ENCODE measurements around the gene CADM1.

DNA sequence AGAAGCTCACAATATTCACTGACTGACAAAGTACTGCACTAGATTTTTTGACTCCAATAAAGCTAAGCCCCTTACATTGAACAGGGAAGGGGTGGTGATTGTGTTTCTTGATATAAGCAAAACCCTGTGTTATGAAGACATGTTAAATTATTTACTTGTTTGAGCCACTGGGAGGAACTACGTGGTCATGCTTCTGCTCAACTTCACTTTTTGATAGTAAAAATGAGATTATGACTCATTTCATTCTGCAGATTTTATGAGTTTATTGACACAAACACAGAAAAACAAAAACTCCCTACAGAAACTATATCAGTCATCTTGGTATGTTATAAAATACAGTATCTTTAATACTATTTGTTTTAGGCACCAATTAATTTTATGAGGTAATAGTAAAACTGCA lies 124.7 kb downstream of the CADM1 start:
- TF ChIP-seq, protein P1, sequence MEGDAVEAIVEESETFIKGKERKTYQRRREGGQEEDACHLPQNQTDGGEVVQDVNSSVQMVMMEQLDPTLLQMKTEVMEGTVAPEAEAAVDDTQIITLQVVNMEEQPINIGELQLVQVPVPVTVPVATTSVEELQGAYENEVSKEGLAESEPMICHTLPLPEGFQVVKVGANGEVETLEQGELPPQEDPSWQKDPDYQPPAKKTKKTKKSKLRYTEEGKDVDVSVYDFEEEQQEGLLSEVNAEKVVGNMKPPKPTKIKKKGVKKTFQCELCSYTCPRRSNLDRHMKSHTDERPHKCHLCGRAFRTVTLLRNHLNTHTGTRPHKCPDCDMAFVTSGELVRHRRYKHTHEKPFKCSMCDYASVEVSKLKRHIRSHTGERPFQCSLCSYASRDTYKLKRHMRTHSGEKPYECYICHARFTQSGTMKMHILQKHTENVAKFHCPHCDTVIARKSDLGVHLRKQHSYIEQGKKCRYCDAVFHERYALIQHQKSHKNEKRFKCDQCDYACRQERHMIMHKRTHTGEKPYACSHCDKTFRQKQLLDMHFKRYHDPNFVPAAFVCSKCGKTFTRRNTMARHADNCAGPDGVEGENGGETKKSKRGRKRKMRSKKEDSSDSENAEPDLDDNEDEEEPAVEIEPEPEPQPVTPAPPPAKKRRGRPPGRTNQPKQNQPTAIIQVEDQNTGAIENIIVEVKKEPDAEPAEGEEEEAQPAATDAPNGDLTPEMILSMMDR (IDR thresholded peaks at IDR 0.05) = no peak
- TF ChIP-seq POLR2A (IDR thresholded peaks at IDR 0.05) = no peak
